Adrenal gland (tissue), 12 donors: ENCODE data around the gene NPAS3. TPM values are rescaled to one million over a fixed set of nuclear protein-coding genes. Genes with fewer than 3 reads are reported as not detected.

Source experiments
- DNase-seq, 7 donors: peaks; one replicate each; pipeline ENCODE4 v3.0.0-alpha.2; 2019 to 2020
- H3K27ac ChIP-seq, 5 donors: fragments of 200-600 bp; sonication (generic) in 4 of 5; 1 replicate in 3 of 5; 2 replicates in 2 of 5; pipeline versions ENCODE4 v1.5.1 to v1.8.0; 2016 to 2020; ENCODE audit warnings: mild to moderate bottlenecking in 1 of 5
- H3K27me3 ChIP-seq: fragments of 200-600 bp; 2 replicates; pipeline ENCODE4 v1.8.0; 2021
- H3K36me3 ChIP-seq, 2 donors: fragments of 200-600 bp; replicated peaks in 1 of 2; 1 replicate in 1 of 2; 2 replicates in 1 of 2; pipeline versions ENCODE4 v1.5.1 to v1.8.0; 2018 to 2022
- H3K4me1 ChIP-seq, 2 donors: fragments of 200-600 bp; replicated peaks in 1 of 2; 1 replicate in 1 of 2; 2 replicates in 1 of 2; pipeline versions ENCODE4 v1.5.1 to v1.8.0; 2018 to 2021
- H3K4me3 ChIP-seq, 4 donors: fragments of 200-600 bp; sonication (generic) in 3 of 4; one replicate each; pipeline ENCODE4 v1.5.1; 2016 to 2018
- H3K9me3 ChIP-seq, 3 donors: fragments of 200-600 bp; sonication (generic) in 1 of 3; replicated peaks in 1 of 3; 1 replicate in 2 of 3; 2 replicates in 1 of 3; pipeline versions ENCODE4 v1.5.1 to v1.8.0; 2016 to 2021
- POLR2A ChIP-seq, 2 donors: fragments of 450-650 bp; IDR thresholded peaks; one replicate each; pipeline ENCODE4 v1.6.1; 2017; ENCODE audit warnings: antibody characterized with exemption in 2 of 2, mild to moderate bottlenecking in 2 of 2, moderate library complexity in 1 of 2
- WGBS, 4 donors: extraction: QIAGEN DNeasy Blood & Tissue Kit in 2 of 4; methylation state at CpG; one replicate each; pipeline versions ENCODE4 v1.1.5 to v1.1.7; 2013 to 2017; 5-methylcytosine and 5-hydroxymethylcytosine counted together
- intact Hi-C, 2 donors: fragments of 100-400 bp; cut with DNase I; formaldehyde crosslinking; loops; one replicate each; pipeline versions ENCODE4 v1.14.1 to v1.15.0; 2022 to 2023
- polyA plus RNA-seq, 3 donors: library from polyadenylated mRNA; stranded (reverse); fragments of 200-250 nt in 2 of 3; fragments of 350-450 nt in 1 of 3; fragmentation: Illumina TruSeq in 1 of 3; extraction: RNeasy Lipid Tissue Mini Kit (QIAGEN cat#74804) in 1 of 3; gene quantifications; one replicate each; pipeline ENCODE4 v1.2.3, GENCODE V29; 2013 to 2014
- total RNA-seq, 9 donors: library from RNA; depleted of rRNA in 4 of 9; stranded (reverse); fragments of >200 nt in 4 of 9; fragments of 120-200 nt in 1 of 9; fragmentation: NEBNext Ultra II Directional in 1 of 9; extraction: Animal tissue kit (Norgen Biotek cat#: 25700) in 1 of 9; gene quantifications; one replicate each; pipeline versions ENCODE4 v1.1.0 to v1.2.4, GENCODE V29; 2013 to 2023
- TF ChIP-seq, protein P1 (sequence below), 6 experiments: fragments of 450-650 bp in 4 of 6; fragments of 200-600 bp in 2 of 6; sonication (generic) in 1 of 6; IDR thresholded peaks; 1 replicate in 5 of 6; 2 replicates in 1 of 6; pipeline versions ENCODE4 v1.5.1 to v1.8.0; 2016 to 2021; ENCODE audit warnings: antibody characterized with exemption in 6 of 6, mild to moderate bottlenecking in 2 of 6, moderate library complexity in 1 of 6
- donor health status: healthy with polysubstance abuse.
- donor health status: Bipolar disorder and iron deficiency.
- donor health status: DM: yes; HTN: yes; CAD: no.
- donor health status: DM: no; HTN: no; CAD: no.
- donor health status: DM: no; HTN: no; CAD: no.
- donor health status: DM: yes; HTN: yes; CAD: no.

The NPAS3 gene
- total and polyA plus RNA-seq, 12 donors: 0.36 to 7.5 (median 1.5) TPM

GRCh38 chr14:33618361-33619105, 679.9 kb downstream of the NPAS3 start:
- TF ChIP-seq, protein P1, sequence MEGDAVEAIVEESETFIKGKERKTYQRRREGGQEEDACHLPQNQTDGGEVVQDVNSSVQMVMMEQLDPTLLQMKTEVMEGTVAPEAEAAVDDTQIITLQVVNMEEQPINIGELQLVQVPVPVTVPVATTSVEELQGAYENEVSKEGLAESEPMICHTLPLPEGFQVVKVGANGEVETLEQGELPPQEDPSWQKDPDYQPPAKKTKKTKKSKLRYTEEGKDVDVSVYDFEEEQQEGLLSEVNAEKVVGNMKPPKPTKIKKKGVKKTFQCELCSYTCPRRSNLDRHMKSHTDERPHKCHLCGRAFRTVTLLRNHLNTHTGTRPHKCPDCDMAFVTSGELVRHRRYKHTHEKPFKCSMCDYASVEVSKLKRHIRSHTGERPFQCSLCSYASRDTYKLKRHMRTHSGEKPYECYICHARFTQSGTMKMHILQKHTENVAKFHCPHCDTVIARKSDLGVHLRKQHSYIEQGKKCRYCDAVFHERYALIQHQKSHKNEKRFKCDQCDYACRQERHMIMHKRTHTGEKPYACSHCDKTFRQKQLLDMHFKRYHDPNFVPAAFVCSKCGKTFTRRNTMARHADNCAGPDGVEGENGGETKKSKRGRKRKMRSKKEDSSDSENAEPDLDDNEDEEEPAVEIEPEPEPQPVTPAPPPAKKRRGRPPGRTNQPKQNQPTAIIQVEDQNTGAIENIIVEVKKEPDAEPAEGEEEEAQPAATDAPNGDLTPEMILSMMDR (IDR thresholded peaks at IDR 0.05): no peak
- TF ChIP-seq POLR2A (IDR thresholded peaks at IDR 0.05): no peak
- DNase-seq: no peak
- intact Hi-C loops: no loop called here
- WGBS, 4 donors: 84 to 92% (median 89%) methylated on average over 6 of the region's 6 CpGs
- Histone ChIP-seq H3K4me3 (no peak overlapping the region), H3K36me3 (no peaks in the 10 kb centered on the region), H3K4me1 (peaks cover 0 to 18% of the 10 kb centered on the region in 2 donors), H3K27me3 (no peaks in the 10 kb centered on the region), H3K9me3 (no peaks in the 10 kb centered on the region), H3K27ac (no peak overlapping the region)

DNA sequence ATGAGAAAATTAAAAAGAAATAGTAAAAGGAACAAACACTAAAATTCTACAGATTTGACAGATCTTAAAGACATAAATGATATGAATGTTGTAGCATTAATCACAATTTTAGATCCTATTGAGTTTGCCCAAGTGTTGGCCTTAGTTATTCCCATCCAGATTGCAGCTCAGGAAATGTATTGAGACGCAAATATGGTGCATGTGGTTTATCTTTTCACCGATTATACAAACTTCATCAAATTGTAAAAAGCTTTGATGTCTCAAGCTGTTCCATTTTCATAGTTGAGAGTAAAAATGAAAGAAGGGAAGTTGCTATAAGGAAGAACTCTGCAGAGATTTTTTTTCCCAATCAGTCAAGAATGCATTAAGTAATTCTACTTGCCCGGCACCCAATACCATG, 683.8 kb downstream of the NPAS3 start:
- no peak for DNase-seq

GRCh38 chr14:33629792-33630191, 691.1 kb downstream of the NPAS3 start:
- H3K9me3 ChIP-seq: no peaks in the 10 kb centered on the region
- H3K27ac ChIP-seq: no peak overlapping the region
- intact Hi-C loops: no loop called here
- no peak for DNase-seq
- H3K36me3 ChIP-seq: no peaks in the 10 kb centered on the region
- no peak overlapping the region for H3K4me3 ChIP-seq
- TF ChIP-seq, protein P1 (IDR thresholded peaks at IDR 0.05): no peak
- TF ChIP-seq POLR2A (IDR thresholded peaks at IDR 0.05): no peak
- no peaks in the 10 kb centered on the region for H3K27me3 ChIP-seq
- no peaks in the 10 kb centered on the region for H3K4me1 ChIP-seq

More for the DNA sequence above, 683.8 kb downstream of the NPAS3 start:
- H3K27me3 ChIP-seq: no peaks in the 10 kb centered on the region
- intact Hi-C loops: no loop called here
- no peak for TF ChIP-seq POLR2A (IDR thresholded peaks at IDR 0.05)
- TF ChIP-seq, protein P1 (IDR thresholded peaks at IDR 0.05): no peak
- peaks cover 0 to under 1% of the 10 kb centered on the region in 2 donors for H3K4me1 ChIP-seq
- H3K4me3 ChIP-seq: no peak overlapping the region
- no peaks in the 10 kb centered on the region for H3K9me3 ChIP-seq
- no peak overlapping the region for H3K27ac ChIP-seq
- 85 to 93% (median 92%) methylated on average over 3 of the region's 3 CpGs for WGBS, 4 donors
- H3K36me3 ChIP-seq: no peaks in the 10 kb centered on the region

GRCh38 chr14:33631021-33631420, 692.3 kb downstream of the NPAS3 start:
- Histone ChIP-seq H3K9me3 (no peaks in the 10 kb centered on the region), H3K27ac (no peak overlapping the region), H3K36me3 (no peaks in the 10 kb centered on the region), H3K27me3 (no peaks in the 10 kb centered on the region), H3K4me3 (no peak overlapping the region), H3K4me1 (no peaks in the 10 kb centered on the region)
- TF ChIP-seq POLR2A (IDR thresholded peaks at IDR 0.05): no peak
- TF ChIP-seq, protein P1 (IDR thresholded peaks at IDR 0.05): no peak
- WGBS, 4 donors: 80 to 95% (median 88%) methylated on average over 1 of the region's 1 CpG
- no peak for DNase-seq
- intact Hi-C loops: no loop called here
